DOHH2 (cell line): ENCODE measurements around the gene SCD5.

Source experiments
- H3F3A ChIP-seq: fragments of 200-600 bp; sonication (generic), shearing (Covaris generic); 2 replicates; pipeline ENCODE4 v1.6.0; 2016; ENCODE audit warnings: antibody characterized with exemption, mild to moderate bottlenecking; ENCODE audit not compliant: control insufficient read depth, insufficient read depth
- H3K27ac ChIP-seq: fragments of 200-600 bp; sonication (generic); 2 replicates; pipeline ENCODE4 v1.5.1; 2014; ENCODE audit warnings: low read depth, mild to moderate bottlenecking, low read length, moderate library complexity
- H3K27me3 ChIP-seq: fragments of 200-600 bp; sonication (generic); 2 replicates; pipeline ENCODE4 v1.6.1; 2014; ENCODE audit warnings: mild to moderate bottlenecking, low read length, mixed read lengths; ENCODE audit not compliant: control insufficient read depth
- H3K36me3 ChIP-seq: fragments of 200-600 bp; sonication (generic); 2 replicates; pipeline ENCODE4 v1.6.1; 2014; ENCODE audit warnings: mild to moderate bottlenecking, low read length, moderate library complexity, mixed read lengths; ENCODE audit not compliant: control insufficient read depth
- H3K4me1 ChIP-seq: fragments of 200-600 bp; sonication (generic); 2 replicates; pipeline ENCODE4 v1.6.1; 2014; ENCODE audit warnings: mild to moderate bottlenecking, low read length, mixed read lengths; ENCODE audit not compliant: control insufficient read depth
- H3K4me2 ChIP-seq: fragments of 200-600 bp; sonication (generic); 2 replicates; pipeline ENCODE4 v1.6.0; 2014; ENCODE audit warnings: mild to moderate bottlenecking, low read length, moderate library complexity
- H3K4me3 ChIP-seq: fragments of 200-600 bp; sonication (generic); 2 replicates; pipeline ENCODE4 v1.5.1; 2014; ENCODE audit warnings: mild to moderate bottlenecking, low read length, mixed read lengths
- H3K79me2 ChIP-seq: fragments of 200-600 bp; sonication (generic); 2 replicates; pipeline ENCODE4 v1.6.1; 2014; ENCODE audit warnings: mild to moderate bottlenecking, low read length, mixed read lengths; ENCODE audit not compliant: control insufficient read depth
- H3K9me2 ChIP-seq: fragments of 200-600 bp; sonication (generic); replicated peaks from 2 replicates; pipeline ENCODE4 v1.6.1; 2014; ENCODE audit warnings: mild to moderate bottlenecking, low read length, mixed read lengths; ENCODE audit not compliant: control insufficient read depth
- H3K9me3 ChIP-seq: fragments of 200-600 bp; sonication (generic); 2 replicates; pipeline ENCODE4 v1.6.1; 2014; ENCODE audit warnings: antibody characterized with exemption, low read length, mixed read lengths; ENCODE audit not compliant: control insufficient read depth, insufficient read depth
- H4K20me1 ChIP-seq: fragments of 200-600 bp; sonication (generic); 2 replicates; pipeline ENCODE4 v1.6.0; 2014; ENCODE audit warnings: low read depth, mild to moderate bottlenecking, antibody characterized with exemption, low read length, moderate library complexity; ENCODE audit not compliant: control insufficient read depth, insufficient read depth
- EZH2phosphoT487 ChIP-seq: fragments of 200-600 bp; sonication (generic); IDR thresholded peaks from 2 replicates; pipeline ENCODE4 v1.6.1; 2017; ENCODE audit warnings: borderline replicate concordance, mild to moderate bottlenecking, antibody characterized with exemption, low read length, moderate library complexity, mixed read lengths
- TF ChIP-seq, protein P1 (sequence below): fragments of 200-600 bp; sonication (generic); IDR thresholded peaks from one replicate; pipeline ENCODE4 v1.5.1; 2014; ENCODE audit warnings: antibody characterized with exemption, mild to moderate bottlenecking, low read depth, low read length; ENCODE audit not compliant: poor library complexity, severe bottlenecking

The SCD5 gene

DNA sequence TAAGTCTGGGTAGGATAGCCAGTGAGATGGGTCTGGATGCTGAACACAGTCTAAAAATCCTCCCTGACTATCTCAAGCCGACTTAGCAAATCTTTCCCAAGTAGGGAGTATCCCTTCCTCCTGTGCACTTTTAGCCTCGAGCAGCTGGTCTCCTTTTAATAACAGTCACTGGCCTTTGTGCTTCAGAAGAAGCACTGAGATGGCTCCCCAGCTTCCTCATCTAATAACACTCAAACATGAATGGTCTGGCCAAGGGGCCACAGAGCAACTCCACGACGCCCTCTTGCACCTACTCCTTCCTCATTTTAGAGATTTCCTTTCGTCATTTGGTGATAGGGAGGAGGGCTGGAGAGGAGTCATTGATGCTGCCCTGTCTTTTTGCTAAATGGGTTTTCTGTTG is 158.1 kb downstream of the SCD5 start:
- H3K79me2 ChIP-seq = no peaks in the 10 kb centered on the region
- H4K20me1 ChIP-seq = no peaks in the 10 kb centered on the region
- H3K27ac ChIP-seq = no peak overlapping the region
- no peaks in the 10 kb centered on the region for H3F3A ChIP-seq
- H3K9me2 ChIP-seq = no peaks in the 10 kb centered on the region
- H3K4me2 ChIP-seq = no peak overlapping the region
- H3K4me3 ChIP-seq = no peak overlapping the region
- no peaks in the 10 kb centered on the region for H3K4me1 ChIP-seq
- no peak for TF ChIP-seq EZH2phosphoT487
- TF ChIP-seq, protein P1, sequence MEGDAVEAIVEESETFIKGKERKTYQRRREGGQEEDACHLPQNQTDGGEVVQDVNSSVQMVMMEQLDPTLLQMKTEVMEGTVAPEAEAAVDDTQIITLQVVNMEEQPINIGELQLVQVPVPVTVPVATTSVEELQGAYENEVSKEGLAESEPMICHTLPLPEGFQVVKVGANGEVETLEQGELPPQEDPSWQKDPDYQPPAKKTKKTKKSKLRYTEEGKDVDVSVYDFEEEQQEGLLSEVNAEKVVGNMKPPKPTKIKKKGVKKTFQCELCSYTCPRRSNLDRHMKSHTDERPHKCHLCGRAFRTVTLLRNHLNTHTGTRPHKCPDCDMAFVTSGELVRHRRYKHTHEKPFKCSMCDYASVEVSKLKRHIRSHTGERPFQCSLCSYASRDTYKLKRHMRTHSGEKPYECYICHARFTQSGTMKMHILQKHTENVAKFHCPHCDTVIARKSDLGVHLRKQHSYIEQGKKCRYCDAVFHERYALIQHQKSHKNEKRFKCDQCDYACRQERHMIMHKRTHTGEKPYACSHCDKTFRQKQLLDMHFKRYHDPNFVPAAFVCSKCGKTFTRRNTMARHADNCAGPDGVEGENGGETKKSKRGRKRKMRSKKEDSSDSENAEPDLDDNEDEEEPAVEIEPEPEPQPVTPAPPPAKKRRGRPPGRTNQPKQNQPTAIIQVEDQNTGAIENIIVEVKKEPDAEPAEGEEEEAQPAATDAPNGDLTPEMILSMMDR = no peak
- H3K9me3 ChIP-seq = no peaks in the 10 kb centered on the region
- no peaks in the 10 kb centered on the region for H3K27me3 ChIP-seq
- no peaks in the 10 kb centered on the region for H3K36me3 ChIP-seq

DNA sequence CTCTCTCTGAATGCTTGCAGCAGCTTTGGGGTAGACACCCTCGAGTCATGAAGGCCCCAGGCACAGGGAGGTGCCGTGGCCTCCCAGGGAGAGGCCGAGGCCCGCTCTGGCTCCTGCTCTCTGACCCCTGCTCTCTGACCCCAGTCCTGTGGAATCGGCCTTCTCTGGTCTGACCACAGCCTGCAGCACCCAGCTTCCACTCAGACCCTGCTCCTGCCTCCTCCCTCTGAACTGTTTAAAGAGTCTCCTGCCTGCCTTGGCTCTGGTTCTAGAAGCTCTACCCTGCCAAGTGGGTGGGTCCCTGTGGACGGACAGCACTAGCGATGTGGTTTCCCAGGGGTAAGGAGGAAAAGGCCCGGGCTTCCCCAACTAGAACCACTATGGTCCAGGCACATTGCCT is 158.6 kb downstream of the SCD5 start:
- TF ChIP-seq EZH2phosphoT487 = no peak
- TF ChIP-seq, protein P1 = no peak
- H3K4me1 ChIP-seq = no peaks in the 10 kb centered on the region

DNA sequence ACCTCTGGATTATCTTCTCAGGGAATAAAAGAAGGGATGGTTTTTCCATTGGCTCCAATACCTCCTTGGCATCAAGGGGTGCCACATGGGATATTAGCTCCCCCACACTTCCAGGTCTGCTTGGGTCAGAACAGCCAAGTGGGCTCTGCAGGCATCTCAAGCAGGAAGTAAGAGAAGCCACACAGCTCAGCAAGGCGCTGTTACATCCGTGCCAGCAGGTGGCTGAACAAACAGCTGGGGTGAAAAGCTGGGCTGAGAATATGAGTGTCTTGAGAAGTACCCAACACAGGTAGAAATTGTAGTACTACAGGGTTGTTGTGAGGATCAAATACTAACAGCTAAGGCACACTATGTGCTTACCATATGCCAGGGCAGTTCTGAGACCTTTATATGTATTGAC is 160.1 kb downstream of the SCD5 start:
- H3K27me3 ChIP-seq = no peaks in the 10 kb centered on the region
- H3K4me2 ChIP-seq = no peak overlapping the region
- no peaks in the 10 kb centered on the region for H3K36me3 ChIP-seq
- H3K9me2 ChIP-seq = no peaks in the 10 kb centered on the region
- H3K79me2 ChIP-seq = no peaks in the 10 kb centered on the region
- no peak for TF ChIP-seq EZH2phosphoT487
- TF ChIP-seq, protein P1 = no peak
- H3K9me3 ChIP-seq = no peaks in the 10 kb centered on the region
- H3K4me3 ChIP-seq = no peak overlapping the region
- H3K27ac ChIP-seq = no peak overlapping the region
- H3F3A ChIP-seq = no peaks in the 10 kb centered on the region
- H4K20me1 ChIP-seq = no peaks in the 10 kb centered on the region
- no peaks in the 10 kb centered on the region for H3K4me1 ChIP-seq

More for the DNA sequence above, 158.6 kb downstream of the SCD5 start:
- Histone ChIP-seq H3K27ac (no peak overlapping the region), H3K4me2 (no peak overlapping the region), H3K4me3 (no peak overlapping the region), H3F3A (no peaks in the 10 kb centered on the region), H4K20me1 (no peaks in the 10 kb centered on the region), H3K9me3 (no peaks in the 10 kb centered on the region), H3K36me3 (no peaks in the 10 kb centered on the region), H3K9me2 (no peaks in the 10 kb centered on the region), H3K27me3 (no peaks in the 10 kb centered on the region), H3K79me2 (no peaks in the 10 kb centered on the region)

DNA sequence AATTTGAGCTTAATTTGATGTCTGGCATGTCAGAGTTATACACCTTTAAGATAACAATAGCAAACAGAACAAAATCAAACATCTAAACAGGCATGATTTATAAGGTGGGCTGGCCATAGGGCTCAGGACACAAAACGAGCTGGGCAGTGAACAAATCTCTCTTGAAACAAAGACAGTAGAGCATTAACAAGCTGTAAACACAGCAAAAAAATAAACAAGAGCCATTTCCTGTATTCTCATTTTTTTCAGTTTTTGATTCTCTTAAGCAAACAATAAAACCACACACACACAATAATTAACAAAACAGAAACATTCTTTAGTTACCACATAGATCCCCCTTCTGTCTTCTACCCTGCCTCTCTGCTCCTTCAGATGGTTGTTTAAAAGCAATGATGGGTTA is 168.5 kb downstream of the SCD5 start:
- Histone ChIP-seq H3K27ac (no peak overlapping the region), H3K9me3 (no peaks in the 10 kb centered on the region), H3K79me2 (no peaks in the 10 kb centered on the region), H3F3A (no peaks in the 10 kb centered on the region), H3K4me1 (no peaks in the 10 kb centered on the region), H3K9me2 (no peaks in the 10 kb centered on the region), H3K27me3 (no peaks in the 10 kb centered on the region), H4K20me1 (no peaks in the 10 kb centered on the region), H3K36me3 (peaks cover 3% of the 10 kb centered on the region; the same call in 1 of the 2 replicates), H3K4me2 (no peak overlapping the region), H3K4me3 (no peak overlapping the region)
- no peak for TF ChIP-seq EZH2phosphoT487
- TF ChIP-seq, protein P1 = no peak
